ENCODE measurements around the gene DHRSX.

Gene DHRSX

DNA sequence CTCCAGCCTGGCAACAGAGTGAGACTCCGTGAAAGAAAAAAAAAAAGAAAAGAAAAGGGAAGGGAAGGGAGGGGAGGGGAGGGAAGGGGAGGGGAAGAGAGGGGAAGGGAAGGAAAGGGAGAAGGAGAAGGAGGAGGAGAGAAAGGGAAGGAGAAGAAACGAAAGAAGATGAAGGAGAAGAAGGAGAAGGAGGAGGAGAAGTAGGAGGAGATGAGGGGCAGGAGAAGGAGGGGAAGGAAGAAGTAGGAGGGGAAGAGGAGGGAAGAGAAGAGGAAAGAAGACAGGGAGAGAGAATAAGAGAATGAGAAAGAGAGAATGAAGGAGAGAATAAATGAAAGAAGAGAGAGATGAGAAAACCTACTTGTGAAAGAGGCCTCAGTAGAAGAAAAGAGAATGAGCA, 170.3 kb downstream of the DHRSX start:
- H3K36me3 ChIP-seq (ENCODE audit: control insufficient read depth, insufficient read depth, low read length), result no peaks in the 10 kb centered on the region
- H3K27me3 ChIP-seq (replicated peaks; ENCODE audit: control insufficient read depth, insufficient read depth, low read length, poor library complexity, severe bottlenecking), result no peaks in the 10 kb centered on the region
- H3K9me3 ChIP-seq (ENCODE audit: control insufficient read depth, low read length), result no peaks in the 10 kb centered on the region
- H3K27ac ChIP-seq (ENCODE audit: insufficient read depth, low read length, poor library complexity, severe bottlenecking), result no peak overlapping the region
- no peak overlapping the region for H3K4me3 ChIP-seq (ENCODE audit: insufficient read depth, low read depth, low read length, poor library complexity, severe bottlenecking)
- DNase-seq, result no peak
- H3K4me1 ChIP-seq (ENCODE audit: control insufficient read depth, insufficient read depth, low read length, poor library complexity, severe bottlenecking), result no peaks in the 10 kb centered on the region

DNA sequence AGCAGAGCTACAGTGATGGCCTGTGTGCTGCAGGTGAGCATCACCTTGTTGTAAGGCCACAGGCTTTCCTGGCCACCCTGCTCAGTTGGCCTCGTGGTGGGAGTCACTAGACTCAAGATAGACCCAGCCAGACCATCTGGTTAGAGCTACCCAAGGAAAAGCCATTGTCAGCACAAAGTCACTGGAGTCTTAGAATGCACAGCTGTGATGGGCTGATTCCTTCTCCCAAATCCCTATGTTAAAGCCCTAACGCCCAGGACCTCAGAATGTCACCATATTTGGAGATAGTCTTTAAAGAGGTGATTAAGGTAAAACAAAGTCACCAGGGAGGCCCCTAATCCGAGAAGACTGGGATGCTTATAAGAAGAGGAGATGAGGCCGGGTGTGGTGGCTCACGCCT, 173.4 kb downstream of the DHRSX start:
- Histone ChIP-seq H3K4me1 (ENCODE audit: control insufficient read depth, insufficient read depth, low read length, poor library complexity, severe bottlenecking) (no peaks in the 10 kb centered on the region), H3K27me3 (replicated peaks; ENCODE audit: control insufficient read depth, insufficient read depth, low read length, poor library complexity, severe bottlenecking) (no peaks in the 10 kb centered on the region), H3K36me3 (ENCODE audit: control insufficient read depth, insufficient read depth, low read length) (no peaks in the 10 kb centered on the region), H3K9me3 (ENCODE audit: control insufficient read depth, low read length) (no peaks in the 10 kb centered on the region), H3K27ac (ENCODE audit: insufficient read depth, low read length, poor library complexity, severe bottlenecking) (no peak overlapping the region), H3K4me3 (ENCODE audit: insufficient read depth, low read depth, low read length, poor library complexity, severe bottlenecking) (no peak overlapping the region)
- no peak for DNase-seq

DNA sequence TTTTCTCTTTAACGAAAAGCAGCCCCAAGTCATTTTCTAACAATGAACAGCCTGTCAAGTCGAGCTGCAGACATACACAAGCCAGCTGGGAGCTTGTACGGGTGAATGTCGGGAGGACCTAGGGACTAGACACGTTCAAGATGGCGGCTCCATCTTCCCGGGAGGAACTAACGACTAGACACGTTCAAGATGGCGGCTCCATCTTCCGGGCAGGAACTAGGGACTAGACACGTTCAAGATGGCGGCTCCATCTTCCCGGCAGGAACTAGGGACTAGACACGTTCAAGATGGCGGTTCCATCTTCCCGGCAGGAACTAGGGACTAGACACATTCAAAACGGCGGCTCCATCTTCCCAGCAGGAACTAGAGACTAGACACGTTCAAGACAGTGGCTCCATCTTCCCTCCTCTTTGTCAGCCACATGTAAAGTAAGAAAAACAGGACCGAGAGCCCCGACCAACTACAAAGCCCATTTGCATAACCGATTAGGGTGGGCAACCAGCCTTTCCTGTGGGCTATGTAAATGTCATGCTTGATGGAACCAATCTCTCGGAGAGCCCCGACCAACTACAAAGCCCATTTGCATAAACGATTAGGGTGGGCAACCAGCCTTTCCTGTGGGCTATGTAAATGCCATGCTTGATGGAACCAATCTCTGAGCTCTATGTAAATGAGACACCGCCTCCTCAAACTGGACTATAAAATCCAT, 175.5 kb downstream of the DHRSX start:
- DNase-seq, result peak; percentile 1 to 58 (median 30)
- no peak overlapping the region for H3K27ac ChIP-seq (ENCODE audit: insufficient read depth, low read length, poor library complexity, severe bottlenecking)
- peak overlapping the region; percentile 41 for H3K4me3 ChIP-seq (ENCODE audit: insufficient read depth, low read depth, low read length, poor library complexity, severe bottlenecking)

DNA sequence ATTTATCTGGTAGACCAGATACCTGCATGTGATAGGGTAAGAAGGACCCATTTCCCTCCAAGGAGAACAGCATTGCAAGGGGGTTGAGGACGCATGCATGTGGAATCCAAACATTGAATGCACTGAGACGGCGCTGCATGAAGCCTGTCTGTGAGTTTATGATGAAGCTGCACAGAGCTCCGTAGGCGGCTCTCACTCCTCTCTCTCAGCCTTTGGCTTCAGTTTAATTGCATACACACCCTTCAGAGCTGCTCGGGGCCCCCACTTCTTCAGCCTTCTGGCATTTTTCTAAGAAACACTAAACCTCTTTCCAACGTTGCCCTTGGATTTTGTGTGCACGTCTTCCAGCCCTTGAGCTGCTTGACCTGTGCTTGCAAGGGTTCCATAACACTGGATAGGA, 176.6 kb downstream of the DHRSX start:
- Histone ChIP-seq H3K27ac (ENCODE audit: insufficient read depth, low read length, poor library complexity, severe bottlenecking) (no peak overlapping the region), H3K9me3 (ENCODE audit: control insufficient read depth, low read length) (no peaks in the 10 kb centered on the region), H3K27me3 (replicated peaks; ENCODE audit: control insufficient read depth, insufficient read depth, low read length, poor library complexity, severe bottlenecking) (no peaks in the 10 kb centered on the region), H3K36me3 (ENCODE audit: control insufficient read depth, insufficient read depth, low read length) (no peaks in the 10 kb centered on the region), H3K4me1 (ENCODE audit: control insufficient read depth, insufficient read depth, low read length, poor library complexity, severe bottlenecking) (no peaks in the 10 kb centered on the region), H3K4me3 (ENCODE audit: insufficient read depth, low read depth, low read length, poor library complexity, severe bottlenecking) (no peak overlapping the region)
- DNase-seq, result no peak

More for the DNA sequence above, 175.5 kb downstream of the DHRSX start:
- no peaks in the 10 kb centered on the region for H3K4me1 ChIP-seq (ENCODE audit: control insufficient read depth, insufficient read depth, low read length, poor library complexity, severe bottlenecking)
- no peaks in the 10 kb centered on the region for H3K9me3 ChIP-seq (ENCODE audit: control insufficient read depth, low read length)
- H3K36me3 ChIP-seq (ENCODE audit: control insufficient read depth, insufficient read depth, low read length), result no peaks in the 10 kb centered on the region
- no peaks in the 10 kb centered on the region for H3K27me3 ChIP-seq (replicated peaks; ENCODE audit: control insufficient read depth, insufficient read depth, low read length, poor library complexity, severe bottlenecking)

DNA sequence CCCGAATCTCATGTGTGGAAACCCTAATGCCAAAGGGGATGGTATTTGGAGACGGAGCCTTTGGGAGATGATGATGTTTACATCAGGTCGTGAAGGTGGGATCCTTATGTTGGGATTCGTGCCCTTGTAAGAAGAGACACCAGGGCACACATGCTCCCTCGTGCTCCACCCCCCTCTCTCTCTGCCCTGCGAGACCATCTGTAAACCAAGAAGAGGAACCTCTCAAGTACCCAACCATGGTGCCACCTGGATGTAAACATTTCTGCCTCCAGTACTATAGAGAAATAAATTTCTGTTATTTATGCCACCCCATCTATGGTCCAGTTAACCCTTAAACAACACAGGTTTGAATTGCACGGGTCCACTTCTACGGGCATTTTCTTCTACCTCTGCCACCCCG, 179.4 kb downstream of the DHRSX start:
- no peak overlapping the region for H3K27ac ChIP-seq (ENCODE audit: insufficient read depth, low read length, poor library complexity, severe bottlenecking)
- no peak for DNase-seq
- H3K36me3 ChIP-seq (ENCODE audit: control insufficient read depth, insufficient read depth, low read length), result no peaks in the 10 kb centered on the region
- no peaks in the 10 kb centered on the region for H3K4me1 ChIP-seq (ENCODE audit: control insufficient read depth, insufficient read depth, low read length, poor library complexity, severe bottlenecking)
- H3K4me3 ChIP-seq (ENCODE audit: insufficient read depth, low read depth, low read length, poor library complexity, severe bottlenecking), result no peak overlapping the region
- H3K9me3 ChIP-seq (ENCODE audit: control insufficient read depth, low read length), result no peaks in the 10 kb centered on the region
- no peaks in the 10 kb centered on the region for H3K27me3 ChIP-seq (replicated peaks; ENCODE audit: control insufficient read depth, insufficient read depth, low read length, poor library complexity, severe bottlenecking)

DNA sequence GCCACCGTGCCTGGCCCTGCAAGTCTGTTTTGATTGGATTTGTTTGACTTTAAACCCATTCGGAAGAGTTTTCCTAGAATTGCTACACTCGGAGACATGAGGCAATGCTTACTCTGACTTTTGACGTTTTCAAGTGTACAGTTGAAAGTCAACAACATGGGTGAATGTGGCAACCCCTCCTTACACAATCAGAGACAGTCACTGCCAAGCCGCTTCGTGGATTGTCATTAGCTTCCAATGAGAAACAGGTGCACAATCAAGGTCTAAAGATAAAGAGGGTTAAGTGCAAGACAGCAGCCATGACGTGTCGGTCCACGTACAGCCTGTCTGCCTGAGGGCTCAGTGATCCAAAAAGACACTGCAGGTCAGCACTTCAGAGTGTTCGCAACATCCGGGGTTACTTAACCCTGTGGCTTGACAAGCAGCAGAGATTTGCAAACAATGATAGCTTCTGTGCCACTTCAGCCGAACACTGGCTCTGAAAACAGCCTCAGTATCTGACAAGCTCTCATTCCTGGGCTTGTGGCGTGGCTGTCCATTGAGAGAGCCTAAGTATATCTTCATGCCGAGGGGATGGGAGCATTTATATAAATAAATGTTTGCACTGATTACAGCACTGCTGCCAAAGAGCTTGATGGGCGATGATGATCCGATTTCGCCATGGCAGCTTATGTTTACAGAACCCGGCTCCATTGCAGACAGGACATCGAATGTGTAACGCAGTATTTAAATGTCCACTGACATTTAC, 180.0 kb downstream of the DHRSX start:
- DNase-seq, result no peak
- no peaks in the 10 kb centered on the region for H3K4me1 ChIP-seq (ENCODE audit: control insufficient read depth, insufficient read depth, low read length, poor library complexity, severe bottlenecking)
- no peaks in the 10 kb centered on the region for H3K36me3 ChIP-seq (ENCODE audit: control insufficient read depth, insufficient read depth, low read length)
- no peaks in the 10 kb centered on the region for H3K27me3 ChIP-seq (replicated peaks; ENCODE audit: control insufficient read depth, insufficient read depth, low read length, poor library complexity, severe bottlenecking)
- no peaks in the 10 kb centered on the region for H3K9me3 ChIP-seq (ENCODE audit: control insufficient read depth, low read length)
- no peak overlapping the region for H3K4me3 ChIP-seq (ENCODE audit: insufficient read depth, low read depth, low read length, poor library complexity, severe bottlenecking)
- H3K27ac ChIP-seq (ENCODE audit: insufficient read depth, low read length, poor library complexity, severe bottlenecking), result no peak overlapping the region

DNA sequence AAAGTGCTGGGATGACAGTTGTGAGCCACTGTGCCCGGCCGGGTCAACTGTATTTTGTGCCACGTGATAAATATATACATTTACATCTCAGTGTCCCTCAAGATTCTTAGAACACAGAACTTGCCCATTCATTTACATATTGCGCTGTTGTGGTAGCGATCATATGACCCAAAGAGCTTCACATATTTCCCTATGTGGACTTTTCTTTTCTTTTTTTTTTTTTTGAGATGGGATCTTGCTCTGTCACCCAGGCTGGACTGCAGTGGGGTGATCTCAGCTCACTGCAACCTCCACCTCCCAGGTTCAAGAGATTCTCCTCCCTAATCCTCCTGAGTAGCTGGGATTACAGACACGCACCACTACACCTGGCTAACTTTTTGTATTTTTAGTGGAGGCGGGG, 180.7 kb downstream of the DHRSX start:
- H3K4me3 ChIP-seq (ENCODE audit: insufficient read depth, low read depth, low read length, poor library complexity, severe bottlenecking), result no peak overlapping the region
- H3K36me3 ChIP-seq (ENCODE audit: control insufficient read depth, insufficient read depth, low read length), result no peaks in the 10 kb centered on the region
- no peak for DNase-seq
- no peaks in the 10 kb centered on the region for H3K27me3 ChIP-seq (replicated peaks; ENCODE audit: control insufficient read depth, insufficient read depth, low read length, poor library complexity, severe bottlenecking)
- no peak overlapping the region for H3K27ac ChIP-seq (ENCODE audit: insufficient read depth, low read length, poor library complexity, severe bottlenecking)
- no peaks in the 10 kb centered on the region for H3K9me3 ChIP-seq (ENCODE audit: control insufficient read depth, low read length)
- no peaks in the 10 kb centered on the region for H3K4me1 ChIP-seq (ENCODE audit: control insufficient read depth, insufficient read depth, low read length, poor library complexity, severe bottlenecking)

DNA sequence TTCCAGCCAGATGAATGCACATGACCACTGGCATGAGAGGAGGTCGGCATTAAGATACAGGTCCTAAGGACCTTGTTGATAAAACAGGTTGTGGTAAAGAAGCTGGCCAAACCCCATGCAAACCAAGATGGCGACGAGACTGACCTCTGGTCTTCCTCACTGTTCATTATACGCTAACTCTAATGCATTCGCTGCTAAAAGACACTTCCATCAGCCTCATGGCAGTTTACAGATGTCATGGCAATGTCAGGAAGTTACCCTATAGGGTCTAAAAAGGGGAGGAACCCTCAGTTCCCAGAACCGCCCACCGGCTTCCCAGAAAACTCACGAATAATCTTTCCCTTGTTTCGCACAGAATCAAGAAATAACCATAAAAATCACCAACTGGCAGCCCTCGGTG, 182.4 kb downstream of the DHRSX start:
- Histone ChIP-seq H3K4me3 (ENCODE audit: insufficient read depth, low read depth, low read length, poor library complexity, severe bottlenecking) (no peak overlapping the region), H3K36me3 (ENCODE audit: control insufficient read depth, insufficient read depth, low read length) (no peaks in the 10 kb centered on the region), H3K4me1 (ENCODE audit: control insufficient read depth, insufficient read depth, low read length, poor library complexity, severe bottlenecking) (no peaks in the 10 kb centered on the region), H3K9me3 (ENCODE audit: control insufficient read depth, low read length) (no peaks in the 10 kb centered on the region), H3K27ac (ENCODE audit: insufficient read depth, low read length, poor library complexity, severe bottlenecking) (no peak overlapping the region), H3K27me3 (replicated peaks; ENCODE audit: control insufficient read depth, insufficient read depth, low read length, poor library complexity, severe bottlenecking) (no peaks in the 10 kb centered on the region)
- no peak for DNase-seq

DNA sequence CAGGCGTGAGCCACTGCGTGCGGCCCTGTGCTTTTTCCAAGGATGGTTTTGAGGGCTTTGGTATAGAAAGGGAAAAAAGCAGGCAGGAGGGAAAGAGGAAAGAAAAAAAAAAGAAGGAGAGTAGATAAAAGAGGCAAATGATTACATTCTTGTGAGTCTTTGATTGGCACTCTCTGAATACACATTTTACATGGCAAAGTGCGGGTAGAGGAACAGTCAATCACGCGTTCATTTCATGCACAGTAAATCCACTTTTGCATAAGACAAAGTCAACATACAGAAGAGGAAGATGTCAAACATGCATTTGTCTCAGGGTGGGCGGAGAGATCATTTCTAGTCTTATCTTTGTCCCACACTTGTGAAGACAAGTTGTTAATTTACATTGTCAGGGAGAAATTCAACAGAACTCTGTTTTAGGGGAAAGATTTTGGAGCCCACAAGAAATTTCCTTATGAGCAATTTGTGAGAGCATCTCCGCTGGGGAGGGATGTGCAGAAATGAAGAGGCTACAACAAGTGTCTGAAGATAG, 183.2 kb downstream of the DHRSX start:
- Histone ChIP-seq H3K9me3 (ENCODE audit: control insufficient read depth, low read length) (no peaks in the 10 kb centered on the region), H3K27me3 (replicated peaks; ENCODE audit: control insufficient read depth, insufficient read depth, low read length, poor library complexity, severe bottlenecking) (no peaks in the 10 kb centered on the region), H3K27ac (ENCODE audit: insufficient read depth, low read length, poor library complexity, severe bottlenecking) (no peak overlapping the region), H3K36me3 (ENCODE audit: control insufficient read depth, insufficient read depth, low read length) (no peaks in the 10 kb centered on the region), H3K4me1 (ENCODE audit: control insufficient read depth, insufficient read depth, low read length, poor library complexity, severe bottlenecking) (no peaks in the 10 kb centered on the region), H3K4me3 (ENCODE audit: insufficient read depth, low read depth, low read length, poor library complexity, severe bottlenecking) (no peak overlapping the region)
- no peak for DNase-seq

DNA sequence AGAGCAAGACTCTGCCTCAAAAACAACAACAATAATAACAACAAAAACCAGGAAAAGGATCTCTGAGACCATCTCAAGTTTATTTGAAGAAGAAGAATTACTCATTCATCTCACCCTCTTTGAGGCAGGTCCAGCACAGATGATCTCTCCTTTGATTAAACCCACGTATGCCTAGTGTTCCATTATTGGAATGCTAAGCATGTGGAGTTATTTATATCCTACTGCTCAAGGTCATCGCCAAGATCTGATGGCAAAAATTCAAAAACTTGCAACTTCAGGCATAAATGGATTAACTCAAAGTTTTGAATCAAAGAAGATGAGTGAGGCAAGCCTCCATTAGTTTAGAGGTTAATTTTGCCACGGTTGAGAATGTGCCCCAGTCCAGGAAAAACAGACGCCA, 184.2 kb downstream of the DHRSX start:
- Histone ChIP-seq H3K4me1 (ENCODE audit: control insufficient read depth, insufficient read depth, low read length, poor library complexity, severe bottlenecking) (no peaks in the 10 kb centered on the region), H3K4me3 (ENCODE audit: insufficient read depth, low read depth, low read length, poor library complexity, severe bottlenecking) (no peak overlapping the region), H3K27me3 (replicated peaks; ENCODE audit: control insufficient read depth, insufficient read depth, low read length, poor library complexity, severe bottlenecking) (no peaks in the 10 kb centered on the region), H3K9me3 (ENCODE audit: control insufficient read depth, low read length) (no peaks in the 10 kb centered on the region), H3K36me3 (ENCODE audit: control insufficient read depth, insufficient read depth, low read length) (no peaks in the 10 kb centered on the region), H3K27ac (ENCODE audit: insufficient read depth, low read length, poor library complexity, severe bottlenecking) (no peak overlapping the region)
- no peak for DNase-seq
